Endothelial cell of umbilical vein (primary cell): ENCODE measurements around the gene ZNF22. TPM values are rescaled to one million over a fixed set of nuclear protein-coding genes. Genes with fewer than 3 reads are reported as not detected.
A peak's percentile ranks its signal among the peaks of the same experiment; 100 is the strongest.

Experiments
- Bru-seq: library from RNA; stranded (reverse); fragments of 400-500 nt; gene quantifications from one replicate; lab custom pipeline; 2021; lab: Mats Ljungman, UMichigan
- BruChase-seq, 2 experiments: library from RNA; stranded (reverse); fragments of 400-500 nt; gene quantifications; one replicate each; lab custom pipeline; 2021; lab: Mats Ljungman, UMichigan
- BruUV-seq: library from RNA; stranded (reverse); fragments of 400-500 nt; replicated peaks from 2 replicates; lab custom pipeline; 2021; lab: Mats Ljungman, UMichigan
- CTCF ChIA-PET: fragments of 300-600, 350-600 bp; sonication (Branson Sonifier 250); formaldehyde crosslinking; loops from one replicate; lab custom pipeline; 2021; ENCODE audit warnings: antibody characterized with exemption, inconsistent platforms; lab: Charles Lee
- POLR2A ChIA-PET: fragments of 300-600, 350-600 bp; sonication (Branson Sonifier 250); formaldehyde crosslinking; loops from one replicate; lab custom pipeline; 2021; ENCODE audit warnings: antibody characterized with exemption, inconsistent platforms; lab: Charles Lee
- DNase-seq: peaks from one replicate; pipeline ENCODE4 v3.0.0-alpha.2; 2011; ENCODE audit warnings: low read depth, low spot score
- FAIRE-seq: peaks from 2 replicates; lab custom pipeline; 2011; peaks lifted over from hg19 to GRCh38; lab: Jason Lieb, UNC
- H2AFZ ChIP-seq: 2 replicates; pipeline ENCODE4 v1.6.0; 2012; ENCODE audit warnings: low read depth, low read length, control low read depth, inconsistent platforms
- H3K27ac ChIP-seq: 2 replicates; pipeline ENCODE4 v1.5.1; 2011; ENCODE audit warnings: low read depth, mild to moderate bottlenecking, control low read depth, low read length, moderate library complexity; ENCODE audit not compliant: insufficient read depth
- H3K27me3 ChIP-seq, 2 experiments: 2 replicates each; pipeline versions ENCODE4 v1.6.0 to v1.6.1; 2011; ENCODE audit warnings: low read length in 2 of 2, mixed read lengths in 1 of 2; ENCODE audit not compliant: control insufficient read depth in 2 of 2, insufficient read depth in 2 of 2
- H3K36me3 ChIP-seq, 2 experiments: 2 replicates in 1 of 2; 3 replicates in 1 of 2; pipeline ENCODE4 v1.5.1; 2011; ENCODE audit warnings: low read length in 2 of 2, mild to moderate bottlenecking in 1 of 2, moderate library complexity in 1 of 2; ENCODE audit not compliant: control insufficient read depth in 2 of 2, insufficient read depth in 2 of 2; ENCODE audit errors: extremely low read depth in 1 of 2
- H3K4me1 ChIP-seq: 3 replicates; pipeline ENCODE4 v1.5.1; 2011; ENCODE audit warnings: mild to moderate bottlenecking, low read length; ENCODE audit not compliant: control insufficient read depth, insufficient read depth; ENCODE audit errors: extremely low read depth
- H3K4me2 ChIP-seq: 2 replicates; pipeline ENCODE4 v1.6.1; 2011; ENCODE audit warnings: low read length, control low read depth, mixed read lengths; ENCODE audit not compliant: insufficient read depth
- H3K4me3 ChIP-seq, 3 experiments: fragments of 200-600 bp in 1 of 3; sonication (generic), shearing (Covaris generic) in 1 of 3; replicated peaks in 1 of 3; 2 replicates each; pipeline ENCODE4 v1.5.1; 2011 to 2016; ENCODE audit warnings: control low read depth in 3 of 3, low read length in 3 of 3, mild to moderate bottlenecking in 2 of 3, inconsistent platforms in 1 of 3, low read depth in 1 of 3, moderate library complexity in 1 of 3; ENCODE audit not compliant: insufficient read depth in 1 of 3
- H3K79me2 ChIP-seq: 2 replicates; pipeline ENCODE4 v1.6.0; 2012; ENCODE audit warnings: low read length, inconsistent platforms; ENCODE audit not compliant: control insufficient read depth, insufficient read depth
- H3K9ac ChIP-seq: replicated peaks from 2 replicates; pipeline ENCODE3; 2011; ENCODE audit warnings: low read length, control low read depth; ENCODE audit not compliant: insufficient read depth; ENCODE audit errors: extremely low read depth
- H3K9me1 ChIP-seq: replicated peaks from 3 replicates; pipeline ENCODE4 v1.6.0; 2011; ENCODE audit warnings: mild to moderate bottlenecking, low read length; ENCODE audit not compliant: control insufficient read depth, insufficient read depth; ENCODE audit errors: extremely low read depth
- H3K9me3 ChIP-seq: replicated peaks from 2 replicates; pipeline ENCODE4 v1.5.1; 2012; ENCODE audit warnings: low read length, inconsistent platforms; ENCODE audit not compliant: control insufficient read depth, insufficient read depth
- H4K20me1 ChIP-seq: replicated peaks from 2 replicates; pipeline ENCODE3; 2011; ENCODE audit warnings: mild to moderate bottlenecking, low read length; ENCODE audit not compliant: control insufficient read depth, insufficient read depth; ENCODE audit errors: extremely low read depth
- EZH2 ChIP-seq: IDR thresholded peaks from 2 replicates; pipeline ENCODE4 v1.6.1; 2012; ENCODE audit warnings: borderline replicate concordance, low read depth, mild to moderate bottlenecking, moderate library complexity, low read length, inconsistent platforms; ENCODE audit not compliant: severe bottlenecking
- FOS ChIP-seq: IDR thresholded peaks from 2 replicates; pipeline ENCODE4 v1.6.1; 2011; ENCODE audit warnings: mild to moderate bottlenecking, low read length, moderate library complexity, borderline replicate concordance; ENCODE audit not compliant: insufficient read depth
- GATA2 ChIP-seq: IDR thresholded peaks from 2 replicates; pipeline ENCODE4 v1.7.0; 2011; ENCODE audit warnings: low read depth, mild to moderate bottlenecking, moderate library complexity, mixed read lengths, low read length; ENCODE audit not compliant: insufficient read length, insufficient read depth
- JUN ChIP-seq: IDR thresholded peaks from 2 replicates; pipeline ENCODE4 v1.6.1; 2011; ENCODE audit warnings: borderline replicate concordance, low read depth; ENCODE audit not compliant: insufficient read length, insufficient read depth
- MYC ChIP-seq: IDR thresholded peaks from one replicate; pipeline ENCODE4 v1.6.1; 2011; ENCODE audit warnings: mild to moderate bottlenecking, low read depth, low read length
- POLR2A ChIP-seq: IDR thresholded peaks from 2 replicates; pipeline ENCODE4 v1.6.1; 2012; ENCODE audit warnings: low read depth, mild to moderate bottlenecking, control low read depth, low read length
- POLR2AphosphoS5 ChIP-seq: IDR thresholded peaks from 2 replicates; pipeline ENCODE4 v1.6.1; 2012; ENCODE audit warnings: low read depth, mild to moderate bottlenecking, control low read depth, low read length, moderate library complexity; ENCODE audit not compliant: insufficient read depth
- dilution Hi-C: fragments of 300-500 bp; cut with MboI; formaldehyde crosslinking; loops from one replicate; pipeline ENCODE4 v1.15.0; 2019; ENCODE audit warnings: low sequenced_read_pairs; ENCODE audit not compliant: extremely low pct_ligation_motif_present
- intact Hi-C: fragments of 100-400 bp; cut with micrococcal nuclease; formaldehyde crosslinking; loops from one replicate; pipeline ENCODE4 v1.10.0; 2022
- long read RNA-seq: library from polyadenylated mRNA; stranded (forward); transcript quantifications from one replicate; pipeline ENCODE4 v2.0.0, GENCODE V29; 2021
- polyA minus RNA-seq, 3 experiments: library from RNA; depleted of rRNA, polyadenylated mRNA; stranded (reverse); fragments of >200 nt; gene quantifications; 1 replicate in 1 of 3; 2 replicates in 2 of 3; pipeline ENCODE4 v1.2.3, GENCODE V29; 2011
- polyA plus RNA-seq, 4 experiments: library from polyadenylated mRNA; depleted of rRNA in 3 of 4; stranded (reverse) in 3 of 4; unstranded in 1 of 4; fragments of >200 nt; gene quantifications; 2 replicates each; pipeline versions ENCODE4 v1.2.1 to v1.2.3, GENCODE V29; 2011 to 2012; ENCODE audit warnings: missing spikeins in 1 of 4
- total RNA-seq: library from RNA; stranded (reverse); gene quantifications from 2 replicates; pipeline ENCODE4 v1.2.3, GENCODE V29; 2021
- TF ChIP-seq, protein P1 (sequence below): IDR thresholded peaks from 2 replicates; pipeline ENCODE4 v1.6.1; 2011; ENCODE audit not compliant: insufficient read depth, insufficient read length
- TF ChIP-seq, protein P2 (sequence below), 2 donors: IDR thresholded peaks; 1 replicate in 1 of 2; 2 replicates in 1 of 2; pipeline ENCODE4 v1.5.1; 2011; ENCODE audit warnings: low read length in 2 of 2, mild to moderate bottlenecking in 2 of 2, moderate library complexity in 2 of 2, control low read depth in 1 of 2, inconsistent platforms in 1 of 2, low read depth in 1 of 2; ENCODE audit not compliant: insufficient read depth in 1 of 2; ENCODE audit errors: extremely low read depth in 1 of 2

Gene ZNF22
- total RNA-seq: 45.0 and 48.7 TPM in 2 replicates
- polyA plus RNA-seq: 15.3 and 21.0 TPM in 2 replicates
- 24.1 and 26.7 TPM in 2 replicates for polyA plus RNA-seq (2011; cell fraction: cytosol; rRNA removed)
- 15.9 and 19.0 TPM in 2 replicates for polyA plus RNA-seq (2011; cell fraction: nucleus; rRNA removed)
- polyA plus RNA-seq (2012): 34.7 and 37.6 TPM in 2 replicates
- 7.6 and 9.0 TPM in 2 replicates for polyA minus RNA-seq
- not detected for polyA minus RNA-seq (2011; cell fraction: cytosol; rRNA and poly(A)+ RNA removed)
- 11.7 and 15.4 TPM in 2 replicates for polyA minus RNA-seq (2011; cell fraction: nucleus; rRNA and poly(A)+ RNA removed)
- percentile 96 among the genes with signal in this experiment for Bru-seq, nascent RNA
- BruChase-seq, experiment 1, labeled RNA remaining after a 6-hour chase: percentile 83 among the genes with signal in this experiment
- percentile 97 among the genes with signal in this experiment for BruChase-seq, experiment 2, labeled RNA remaining after a 2-hour chase
- long read RNA-seq, transcript ZNF22-201 (2 exons, 2,551 nt): major isoform, 255 of 266 reads
- long read RNA-seq, partial matches to known transcripts: 10 of 266 reads
- long read RNA-seq, other reads (novel, unspliced or antisense): 1 of 266 reads

DNA sequence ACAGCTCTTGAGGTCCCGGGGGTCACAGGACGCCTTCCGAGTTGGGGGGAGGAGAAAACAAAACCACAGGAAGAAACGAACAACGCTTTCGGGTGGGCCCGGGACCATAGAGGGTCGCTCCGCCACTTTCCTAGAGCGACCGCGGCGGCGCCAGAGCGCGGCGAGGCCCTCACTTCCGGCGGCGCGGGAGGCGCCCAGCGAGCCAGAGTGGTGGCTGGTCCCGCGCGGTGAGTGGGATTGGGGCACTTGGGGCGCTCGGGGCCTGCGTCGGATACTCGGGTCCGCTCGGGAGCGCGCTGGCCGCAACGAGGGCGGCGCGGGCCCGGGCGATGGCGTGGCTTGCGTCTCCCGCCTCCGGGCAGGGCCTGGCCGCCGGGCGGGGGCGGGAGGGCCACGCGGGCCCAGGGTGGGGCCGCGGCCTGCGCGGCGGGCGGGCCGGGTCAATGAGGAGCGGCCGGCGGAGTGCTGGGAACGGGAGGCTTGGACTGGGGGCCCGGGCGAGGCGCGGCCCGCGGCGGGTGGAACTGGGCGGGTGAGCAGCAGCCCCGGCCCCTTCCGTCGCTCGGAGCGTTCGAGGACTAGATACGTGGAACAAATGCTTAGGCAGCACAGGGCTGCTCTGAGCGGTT is at the start of gene ZNF22:
Gene ZNF22, plus strand, starts transcription at position 172 of the 629 bp plus-strand sequence. CDS start 2,446 bp downstream, outside the sequence.
- POLR2A ChIA-PET: interaction anchor here (0.7 to 3.5 kb wide), 6 partner anchors 16 to 27 kb away, joined by 3 to 32 read pairs (median 8); partner anchors contain the start of gene DEPP1
- no peaks in the 10 kb centered on the region for H3K27me3 ChIP-seq

More for the DNA sequence above, at the start of gene ZNF22:
- Histone ChIP-seq H3K4me3 (peak within 1 kb of the TSS; percentile 34 to 86 (median 48)), H4K20me1 (no peaks in the 10 kb centered on the region), H2AFZ (peak within 1 kb of the TSS; percentile 36), H3K4me1 (peaks cover 27% of the 10 kb centered on the region), H3K27ac (peak within 1 kb of the TSS; percentile 89), H3K9me1 (no peaks in the 10 kb centered on the region), H3K36me3 (peaks cover 5 to 9% of the 10 kb centered on the region in 2 experiments), H3K4me2 (peak within 1 kb of the TSS; percentile 97), H3K9me3 (no peaks in the 10 kb centered on the region), H3K79me2 (peaks cover 34% of the 10 kb centered on the region), H3K9ac (peak within 1 kb of the TSS; percentile 91)
- FAIRE-seq: peak; percentile 12
- BruUV-seq: TSS peak; percentile 49
- CTCF ChIA-PET: interaction anchor here (0.9 to 9.0 kb wide), 9 partner anchors 10 to 1020 kb away, joined by 3 to 62 read pairs (median 4); partner anchors contain the start of gene DEPP1
- TF ChIP-seq GATA2 (no peak), MYC (peak; percentile 16), EZH2 (no peak), JUN (no peak), POLR2A (peak; percentile 80), FOS (no peak), POLR2AphosphoS5 (peak; percentile 94)
- TF ChIP-seq, protein P1, sequence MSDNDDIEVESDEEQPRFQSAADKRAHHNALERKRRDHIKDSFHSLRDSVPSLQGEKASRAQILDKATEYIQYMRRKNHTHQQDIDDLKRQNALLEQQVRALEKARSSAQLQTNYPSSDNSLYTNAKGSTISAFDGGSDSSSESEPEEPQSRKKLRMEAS: no peak
- TF ChIP-seq, protein P2, sequence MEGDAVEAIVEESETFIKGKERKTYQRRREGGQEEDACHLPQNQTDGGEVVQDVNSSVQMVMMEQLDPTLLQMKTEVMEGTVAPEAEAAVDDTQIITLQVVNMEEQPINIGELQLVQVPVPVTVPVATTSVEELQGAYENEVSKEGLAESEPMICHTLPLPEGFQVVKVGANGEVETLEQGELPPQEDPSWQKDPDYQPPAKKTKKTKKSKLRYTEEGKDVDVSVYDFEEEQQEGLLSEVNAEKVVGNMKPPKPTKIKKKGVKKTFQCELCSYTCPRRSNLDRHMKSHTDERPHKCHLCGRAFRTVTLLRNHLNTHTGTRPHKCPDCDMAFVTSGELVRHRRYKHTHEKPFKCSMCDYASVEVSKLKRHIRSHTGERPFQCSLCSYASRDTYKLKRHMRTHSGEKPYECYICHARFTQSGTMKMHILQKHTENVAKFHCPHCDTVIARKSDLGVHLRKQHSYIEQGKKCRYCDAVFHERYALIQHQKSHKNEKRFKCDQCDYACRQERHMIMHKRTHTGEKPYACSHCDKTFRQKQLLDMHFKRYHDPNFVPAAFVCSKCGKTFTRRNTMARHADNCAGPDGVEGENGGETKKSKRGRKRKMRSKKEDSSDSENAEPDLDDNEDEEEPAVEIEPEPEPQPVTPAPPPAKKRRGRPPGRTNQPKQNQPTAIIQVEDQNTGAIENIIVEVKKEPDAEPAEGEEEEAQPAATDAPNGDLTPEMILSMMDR (IDR thresholded peaks at IDR 0.05; ENCODE audit: extremely low read depth in 1 of 2, insufficient read depth in 1 of 2, low read depth in 1 of 2, low read length in 2 of 2): peak in 1 of 2 donors; percentile 19
- dilution Hi-C loops (no loop called here), intact Hi-C loops (loop anchor here (1.0 to 10.0 kb wide), 4 partner anchors 42 to 1024 kb away; partner anchors contain the start of gene RASSF4)
- DNase-seq: peak; percentile 75
